ENCODE results near the gene GIT2. TPM values are rescaled to one million over a fixed set of nuclear protein-coding genes. Genes with fewer than 3 reads are reported as not detected.

Gene GIT2
- 46.2 TPM for total RNA-seq
- polyA plus RNA-seq (ENCODE audit: insufficient read depth, low read depth, low replicate concordance), result 10.4 TPM
- long read RNA-seq, donor 1, result 0 reads
- long read RNA-seq, donor 2, full-length matches to known transcripts, result 6 of 6 reads
- long read RNA-seq, donor 2, partial matches to known transcripts, result 0 of 6 reads
- long read RNA-seq, donor 2, other reads (novel, unspliced or antisense), result 0 of 6 reads
- long read RNA-seq, donor 3, full-length matches to known transcripts, result 3 of 3 reads
- long read RNA-seq, donor 3, partial matches to known transcripts, result 0 of 3 reads
- long read RNA-seq, donor 3, other reads (novel, unspliced or antisense), result 0 of 3 reads
- long read RNA-seq, donor 4, full-length matches to known transcripts, result 1 of 1 reads
- long read RNA-seq, donor 4, partial matches to known transcripts, result 0 of 1 reads
- long read RNA-seq, donor 4, other reads (novel, unspliced or antisense), result 0 of 1 reads
- long read RNA-seq, donor 5, result 0 reads
- long read RNA-seq, donor 6, result 0 reads
- long read RNA-seq, donor 7, partial matches to known transcripts, result 1 of 12 reads
- long read RNA-seq, donor 7, other reads (novel, unspliced or antisense), result 9 of 12 reads
- long read RNA-seq, donor 8, partial matches to known transcripts, result 0 of 1 reads
- long read RNA-seq, donor 8, other reads (novel, unspliced or antisense), result 0 of 1 reads
- long read RNA-seq, donor 9, result 0 reads
- long read RNA-seq, donor 10, full-length matches to known transcripts, result 2 of 2 reads
- long read RNA-seq, donor 10, partial matches to known transcripts, result 0 of 2 reads
- long read RNA-seq, donor 10, other reads (novel, unspliced or antisense), result 0 of 2 reads

- peak within 1 kb of the TSS; percentile 43 to 56 for H3K27ac ChIP-seq (ENCODE audit: low read depth in 2 of 2, low read length in 2 of 2)
- peaks cover 0 to 18% (median 7%) of the 10 kb centered on the region in 3 donors for H3K4me1 ChIP-seq (ENCODE audit: control insufficient read depth in 2 of 3, insufficient read depth in 2 of 3, low read depth in 1 of 3, low read length in 3 of 3)
- H3K9me3 ChIP-seq (ENCODE audit: control insufficient read depth in 2 of 3, insufficient read depth in 1 of 3, low read length in 3 of 3), result no peaks in the 10 kb centered on the region
- DNase-seq (peak; percentile 93 to 98 (median 96)), FAIRE-seq (no peak)
- intact Hi-C loops (cut with DNase I), result no loop called here
- peak within 1 kb of the TSS; percentile 57 to 88 (median 62) for H3K9ac ChIP-seq (ENCODE audit: low read length in 3 of 3)
- H3K36me3 ChIP-seq (ENCODE audit: control insufficient read depth in 2 of 3, insufficient read depth in 3 of 3, low read length in 3 of 3), result peaks cover 0 to 5% (median 0%) of the 10 kb centered on the region in 3 donors
- H3K27me3 ChIP-seq (ENCODE audit: control insufficient read depth, insufficient read depth, low read length), result no peaks in the 10 kb centered on the region
- peak; percentile 8 for TF ChIP-seq CTCF (IDR thresholded peaks at IDR 0.05; ENCODE audit: borderline replicate concordance, extremely low read depth, insufficient read depth)
- H3K4me3 ChIP-seq (ENCODE audit: low read length in 3 of 3), result peak within 1 kb of the TSS; percentile 55 to 88 (median 82)
These were observed at the start of gene GIT2 for GRCh38 chr12:109995686-109996482. Gene GIT2, minus strand, starts transcription at chr12:109996368. Its CDS starts 144 bp downstream, at chr12:109996224.

GRCh38 chr12:110042264-110042663 is 46.1 kb upstream of the GIT2 start:
- DNase-seq (no peak), FAIRE-seq (no peak)
- Histone ChIP-seq H3K9ac (ENCODE audit: low read length in 3 of 3) (no peak overlapping the region), H3K27me3 (ENCODE audit: control insufficient read depth, insufficient read depth, low read length) (no peaks in the 10 kb centered on the region), H3K4me3 (ENCODE audit: low read length in 3 of 3) (no peak overlapping the region), H3K27ac (ENCODE audit: low read depth in 2 of 2, low read length in 2 of 2) (no peak overlapping the region), H3K4me1 (ENCODE audit: control insufficient read depth in 2 of 3, insufficient read depth in 2 of 3, low read depth in 1 of 3, low read length in 3 of 3) (peaks cover 0 to 15% (median 9%) of the 10 kb centered on the region in 3 donors), H3K9me3 (ENCODE audit: control insufficient read depth in 2 of 3, insufficient read depth in 1 of 3, low read length in 3 of 3) (no peaks in the 10 kb centered on the region), H3K36me3 (ENCODE audit: control insufficient read depth in 2 of 3, insufficient read depth in 3 of 3, low read length in 3 of 3) (peaks cover 2 to 24% (median 8%) of the 10 kb centered on the region in 3 donors)
- no peak for TF ChIP-seq CTCF (IDR thresholded peaks at IDR 0.05; ENCODE audit: borderline replicate concordance, extremely low read depth, insufficient read depth)
- intact Hi-C loops (cut with DNase I), result no loop called here

DNA sequence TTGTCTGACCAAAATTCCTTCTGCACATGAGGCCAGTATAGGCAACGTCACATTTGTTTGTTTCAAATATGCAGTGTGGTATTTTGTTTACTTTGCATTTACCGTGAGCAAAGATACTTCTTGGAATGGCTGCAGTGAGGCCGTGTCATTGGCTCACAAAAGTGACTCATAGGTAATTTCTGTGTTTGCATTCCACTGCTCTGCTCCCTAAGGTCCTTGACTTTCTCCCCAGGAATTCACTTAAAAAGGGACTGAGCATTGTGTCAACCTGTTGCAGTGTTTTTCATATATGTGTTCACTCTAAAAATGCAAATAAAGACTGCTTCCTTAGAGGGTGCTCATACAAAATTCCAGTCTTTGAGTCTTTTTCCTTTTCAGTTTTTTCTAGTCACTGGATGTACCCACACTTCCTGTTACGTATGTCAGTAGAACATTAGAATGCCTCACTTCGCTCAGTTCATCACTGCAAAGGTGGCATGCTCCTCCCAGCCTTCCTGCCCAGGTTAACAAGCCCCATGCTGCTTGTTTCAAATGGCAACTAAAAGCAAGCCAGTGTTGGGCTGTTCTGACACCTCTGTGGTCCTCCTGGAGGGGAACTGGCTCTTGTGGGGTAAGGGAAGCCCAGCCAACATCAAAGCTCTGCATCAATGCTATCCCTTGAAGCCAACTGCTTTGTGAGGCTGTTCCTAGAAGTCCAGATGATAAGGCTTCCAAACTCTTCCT is 43.1 kb upstream of the GIT2 start:
- no peak overlapping the region for H3K9ac ChIP-seq (ENCODE audit: low read length in 3 of 3)
- intact Hi-C loops (cut with DNase I), result no loop called here
- H3K4me1 ChIP-seq (ENCODE audit: control insufficient read depth in 2 of 3, insufficient read depth in 2 of 3, low read depth in 1 of 3, low read length in 3 of 3), result peaks cover 0 to 15% (median 4%) of the 10 kb centered on the region in 3 donors
- peak overlapping the region; percentile 30 to 76 for H3K27ac ChIP-seq (ENCODE audit: low read depth in 2 of 2, low read length in 2 of 2)
- FAIRE-seq (no peak), DNase-seq (no peak)
- peaks cover 2 to 27% (median 19%) of the 10 kb centered on the region in 3 donors for H3K36me3 ChIP-seq (ENCODE audit: control insufficient read depth in 2 of 3, insufficient read depth in 3 of 3, low read length in 3 of 3)
- H3K4me3 ChIP-seq (ENCODE audit: low read length in 3 of 3), result no peak overlapping the region
- H3K9me3 ChIP-seq (ENCODE audit: control insufficient read depth in 2 of 3, insufficient read depth in 1 of 3, low read length in 3 of 3), result no peaks in the 10 kb centered on the region
- no peaks in the 10 kb centered on the region for H3K27me3 ChIP-seq (ENCODE audit: control insufficient read depth, insufficient read depth, low read length)
- TF ChIP-seq CTCF (IDR thresholded peaks at IDR 0.05; ENCODE audit: borderline replicate concordance, extremely low read depth, insufficient read depth), result no peak
